SKM-1 treated with dmso at 0.1 percent for 144 hours (cell line): ENCODE results near the gene ZNF283.

Experiments
- DNase-seq: peaks from one replicate; lab custom pipeline; 2025; ENCODE audit not compliant: unreplicated experiment; lab: John Stamatoyannopoulos, UW

ZNF283 gene

DNA sequence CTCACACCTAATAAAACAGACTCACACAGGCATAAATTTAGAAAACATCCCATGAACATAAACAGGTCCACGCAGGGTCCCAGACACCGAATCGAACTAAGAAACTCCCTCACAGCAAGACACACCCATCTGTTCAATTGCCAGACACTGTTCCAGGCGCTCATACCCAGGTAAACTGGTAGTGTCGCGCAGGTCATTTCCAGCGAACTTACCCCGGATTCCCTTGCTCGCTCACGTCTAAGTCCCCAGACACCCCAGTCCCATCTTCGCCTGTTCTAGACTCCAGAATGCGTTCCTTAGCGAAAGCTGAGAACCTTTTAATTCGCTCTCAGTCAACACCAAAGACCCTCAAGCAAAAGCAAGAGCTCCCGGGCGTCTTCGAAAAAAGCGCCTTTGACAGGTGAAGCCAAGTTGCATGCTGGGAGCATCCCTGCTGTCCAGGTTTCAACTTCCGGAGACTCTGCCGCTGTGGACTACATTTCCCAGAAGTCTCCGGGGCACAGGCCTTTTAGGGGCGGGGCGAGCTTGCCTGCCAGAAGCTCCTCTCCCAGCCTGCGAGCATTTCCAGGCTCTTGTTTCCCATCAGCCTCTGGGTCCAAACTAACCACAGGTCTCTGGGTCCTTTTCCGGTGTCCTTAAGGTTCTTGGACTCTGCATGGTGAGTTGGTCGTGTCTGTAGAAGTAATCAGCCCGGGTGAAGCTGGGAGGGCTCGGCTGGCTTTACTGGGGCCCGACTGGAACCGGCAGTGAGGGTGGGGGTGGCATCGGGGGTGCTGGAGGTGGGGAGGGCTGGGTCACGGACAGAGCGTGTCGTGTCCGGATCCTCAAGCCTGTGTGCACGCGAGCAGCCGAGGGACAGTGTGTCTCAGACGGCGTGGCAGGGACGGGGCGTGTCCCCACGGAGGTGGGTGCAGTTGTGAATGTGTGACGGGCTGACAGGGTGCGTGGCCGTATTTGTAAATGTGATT, at the start of gene ZNF283:
TSS of gene ZNF283 (plus strand) at position 535 of the 968 bp plus-strand sequence. CDS start 6,184 bp downstream, outside the sequence.
- DNase-seq: peak; percentile 25

DNA sequence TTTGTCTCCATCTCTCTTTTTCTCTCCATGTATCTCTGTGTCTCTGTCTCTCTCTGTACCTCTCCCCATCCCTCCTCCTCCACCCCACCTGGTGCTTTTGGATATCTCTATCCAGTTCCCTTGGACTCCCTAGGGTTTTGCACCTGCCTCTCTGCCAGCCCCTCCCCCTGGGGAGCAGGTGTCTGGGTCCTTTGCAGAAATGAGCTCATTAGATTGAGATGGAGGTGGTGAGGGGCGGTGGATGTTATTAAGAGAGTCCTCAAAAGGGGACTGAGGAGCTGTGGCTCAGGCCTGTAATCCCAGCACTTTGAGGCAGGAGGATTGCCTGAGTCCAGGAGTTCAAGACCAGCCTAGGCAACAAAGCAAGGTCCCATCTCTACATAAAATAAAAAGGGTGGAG, 48.5 kb upstream of the ZNF283 start:
- no peak for DNase-seq

DNA sequence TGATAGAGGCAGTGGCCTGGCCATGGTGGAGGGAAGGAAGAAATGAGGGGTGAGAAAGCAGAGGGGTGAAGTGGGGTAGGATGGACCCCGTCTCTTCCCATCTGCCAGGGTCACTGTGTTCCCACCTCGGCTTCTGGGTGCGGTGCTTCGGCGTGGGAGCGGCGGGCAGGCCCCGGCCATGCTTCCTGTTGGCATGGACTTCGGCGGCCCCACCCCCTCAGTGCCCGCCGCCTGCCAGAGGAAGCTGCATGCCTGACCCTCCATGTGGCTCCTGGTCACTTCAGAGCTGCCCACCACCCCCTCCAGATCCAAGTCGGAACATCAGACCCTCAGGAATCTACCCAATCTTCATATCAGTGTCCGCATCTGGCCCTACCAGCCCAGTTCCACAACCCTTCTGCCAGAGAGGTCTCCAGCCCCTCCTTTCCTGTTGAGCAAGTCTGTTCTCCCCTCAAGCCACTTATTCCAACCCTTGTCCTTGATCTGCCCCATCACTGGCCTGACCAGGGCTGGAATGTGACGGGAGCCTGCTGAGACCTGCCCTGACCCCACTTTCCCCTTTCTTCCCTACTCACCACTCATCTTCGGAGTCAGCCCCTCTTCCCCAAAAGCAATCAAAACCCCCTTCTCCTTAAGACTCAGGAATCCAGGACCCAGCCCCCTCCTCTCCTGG, 47.8 kb upstream of the ZNF283 start:
- no peak for DNase-seq

DNA sequence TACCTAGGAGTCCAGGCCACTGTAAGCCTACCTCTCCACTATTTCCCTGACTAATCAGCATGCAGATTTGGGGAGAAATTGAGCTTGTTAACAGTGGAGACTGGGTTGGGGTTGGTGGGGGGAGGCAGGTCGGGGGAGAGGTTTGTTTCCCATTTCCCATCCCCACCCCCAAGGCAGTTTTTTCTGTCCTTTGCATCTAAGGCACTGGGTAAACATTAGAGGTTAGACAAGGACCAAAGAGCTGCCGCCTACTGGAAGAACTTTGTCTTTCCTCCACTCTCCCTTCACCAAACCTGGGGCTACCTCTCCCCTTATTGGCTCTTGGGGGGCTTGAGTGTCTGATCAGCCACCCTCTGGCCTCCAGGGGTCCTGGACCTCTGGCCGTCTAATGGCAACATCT, 47.3 kb upstream of the ZNF283 start:
- DNase-seq: no peak

DNA sequence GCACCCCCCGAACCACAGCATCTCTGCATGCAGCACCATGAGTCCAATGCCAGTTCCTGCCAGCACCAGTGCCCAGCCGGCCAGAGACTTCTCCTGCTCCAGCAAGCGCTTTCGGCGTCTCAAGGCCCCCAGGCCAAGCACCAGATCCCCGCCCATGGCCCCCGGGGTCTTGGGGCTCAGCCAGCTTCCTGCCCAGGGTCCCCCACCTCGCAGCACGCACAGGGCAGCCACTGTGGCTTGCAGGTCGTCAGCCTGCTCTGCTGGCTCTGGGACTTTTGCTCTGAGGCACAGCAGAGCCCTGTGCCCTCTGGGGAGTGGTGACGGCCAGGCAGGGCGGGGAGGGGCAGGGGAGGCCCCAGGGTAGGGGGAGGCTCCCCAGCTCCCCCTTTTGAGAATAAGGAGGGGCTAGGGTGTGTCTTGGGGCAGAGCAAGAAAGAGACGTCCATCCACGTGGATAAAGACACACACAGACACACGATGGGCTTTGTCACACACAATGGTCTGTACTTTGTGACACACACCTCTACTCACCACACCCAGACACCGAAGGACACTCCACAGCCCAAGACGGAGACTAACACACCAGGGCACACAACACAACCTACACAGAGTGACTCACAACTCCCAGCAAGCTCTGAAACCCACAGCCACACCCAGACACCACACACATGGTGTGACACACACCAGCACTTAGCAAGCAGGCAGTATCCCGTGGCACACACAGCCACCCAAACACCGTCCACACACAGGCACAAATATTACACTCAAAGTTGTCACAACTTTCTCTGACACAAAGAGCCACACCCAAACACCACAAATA, 46.2 kb upstream of the ZNF283 start, which contains the start of gene KCNN4:
TSS of gene KCNN4 (minus strand) at position 268 of the 820 bp plus-strand sequence. CDS start at position 156, 112 bp downstream.
- no peak for DNase-seq

DNA sequence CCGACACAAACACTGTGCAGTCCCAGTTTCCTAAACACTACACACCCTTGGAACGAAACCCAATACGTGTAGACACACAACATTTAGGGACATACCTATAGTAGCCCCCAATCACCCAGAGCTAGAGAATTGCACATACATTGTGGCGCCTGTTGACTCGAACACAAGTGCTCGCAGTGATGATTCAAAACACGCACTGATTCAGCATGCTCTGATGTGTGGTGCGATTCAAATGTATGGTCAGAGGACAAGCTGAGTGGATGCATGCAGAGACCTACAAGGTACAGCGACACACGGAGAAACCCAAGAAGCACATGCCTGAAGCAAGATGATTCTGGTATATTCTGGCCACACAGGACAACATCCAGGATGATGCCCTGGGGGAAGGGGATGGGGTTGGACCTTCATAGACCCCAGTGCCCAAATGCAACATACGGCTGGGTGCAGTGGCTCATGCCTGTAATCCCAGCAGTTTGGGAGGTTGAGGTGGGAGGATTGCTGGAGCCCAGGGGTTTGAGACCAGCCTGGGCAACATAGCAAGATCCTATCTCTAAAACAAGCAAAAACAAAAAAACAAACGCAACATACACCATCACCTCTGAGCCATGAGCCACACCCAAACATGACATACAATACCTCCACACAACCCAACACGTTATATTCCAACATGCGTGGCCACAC, 45.4 kb upstream of the ZNF283 start:
- no peak for DNase-seq

DNA sequence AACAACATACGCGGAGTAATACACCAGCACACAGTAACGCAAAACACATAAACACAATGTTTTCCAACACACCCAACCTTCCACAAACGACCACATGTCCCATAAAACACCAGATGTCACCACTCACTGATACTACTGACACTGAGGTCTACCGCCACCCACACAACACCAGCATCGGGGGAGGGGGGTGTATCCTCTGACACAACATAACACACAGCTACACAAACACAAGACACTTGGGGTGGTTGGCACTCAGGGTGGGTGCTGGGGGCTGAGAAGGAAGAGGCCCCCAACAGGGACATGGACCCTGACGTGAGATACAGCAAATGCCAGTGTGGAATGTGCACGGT, 44.8 kb upstream of the ZNF283 start:
- no peak for DNase-seq

DNA sequence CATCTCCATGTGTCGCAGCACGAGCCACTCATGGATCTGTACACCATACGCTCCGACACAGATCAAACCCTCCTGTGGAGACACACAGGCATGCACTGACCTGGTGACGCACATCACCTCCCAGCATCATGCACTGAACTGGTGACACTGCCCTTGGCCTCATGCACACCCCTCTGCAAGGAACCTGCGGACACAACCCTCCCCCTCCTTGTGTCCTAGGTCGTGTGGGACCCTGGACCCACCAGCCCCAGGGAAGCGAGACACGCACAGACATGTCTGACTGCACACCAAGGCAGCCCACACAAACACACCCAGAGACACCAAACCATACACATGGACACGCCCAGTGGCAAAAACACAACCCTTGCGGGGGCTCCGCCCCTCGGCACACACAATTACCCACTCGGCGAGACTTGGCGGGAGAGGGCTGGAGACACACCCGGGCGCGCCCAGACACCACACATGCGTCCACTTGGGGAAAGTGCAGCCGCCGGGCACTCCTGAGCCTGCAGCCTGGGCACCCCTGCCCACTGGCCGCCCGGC, 44.4 kb upstream of the ZNF283 start:
- no peak for DNase-seq

DNA sequence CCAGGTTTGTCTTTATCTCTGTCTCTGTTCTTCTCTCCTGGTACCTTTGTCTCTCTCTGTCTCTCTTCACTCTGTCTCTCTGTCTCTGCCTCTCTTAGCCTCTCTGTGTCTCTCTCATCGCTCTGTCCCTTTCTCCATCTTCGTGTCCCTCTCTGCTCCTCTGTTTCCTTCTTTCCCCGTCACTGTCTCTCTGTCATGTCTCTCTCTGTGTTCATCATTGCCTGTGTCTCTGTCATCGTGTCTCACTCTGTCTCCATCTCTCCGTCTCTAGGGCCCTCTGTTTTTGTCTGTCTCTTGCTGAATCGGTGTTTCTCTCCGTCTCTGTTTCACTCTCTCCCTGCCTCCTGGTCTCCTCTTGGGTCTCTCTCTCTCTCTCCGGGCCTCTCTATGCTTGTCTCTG, 43.5 kb upstream of the ZNF283 start:
- no peak for DNase-seq

DNA sequence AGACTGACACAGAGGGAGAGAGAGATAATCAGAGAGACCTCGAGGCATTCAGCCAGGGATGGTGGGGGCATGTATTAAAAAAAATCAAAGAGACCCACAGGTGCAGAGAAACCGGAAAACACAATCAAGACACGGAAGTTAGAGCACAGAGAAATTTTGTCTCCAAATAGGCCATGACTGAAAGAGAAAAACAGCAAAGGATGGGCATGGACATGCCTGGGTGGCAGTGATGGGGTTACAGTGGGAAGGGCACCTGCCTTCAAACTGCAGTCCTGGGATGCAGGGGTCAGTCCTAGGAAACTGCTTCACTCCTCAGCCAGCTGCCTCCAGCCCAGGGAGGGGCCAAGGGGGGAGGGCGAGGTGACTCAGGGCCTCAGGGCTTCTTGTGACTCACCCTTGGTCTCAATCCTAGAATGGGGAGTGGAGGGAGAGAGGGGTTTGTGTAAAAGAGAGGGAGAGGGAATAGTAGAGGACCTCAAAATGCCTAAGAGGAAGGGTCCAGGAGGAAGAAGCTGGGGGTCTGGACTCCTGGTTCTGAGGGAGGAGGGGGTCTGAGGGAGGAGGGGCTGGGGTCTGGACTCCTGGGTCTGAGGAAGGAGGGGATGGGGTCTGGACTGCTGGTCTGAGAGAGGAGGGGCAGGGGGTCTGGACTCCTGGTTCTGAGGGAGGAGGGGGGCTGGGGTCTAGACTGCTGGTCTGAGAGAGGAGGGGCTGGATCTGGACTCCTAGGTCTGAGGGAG, 42.7 kb upstream of the ZNF283 start:
- no peak for DNase-seq

DNA sequence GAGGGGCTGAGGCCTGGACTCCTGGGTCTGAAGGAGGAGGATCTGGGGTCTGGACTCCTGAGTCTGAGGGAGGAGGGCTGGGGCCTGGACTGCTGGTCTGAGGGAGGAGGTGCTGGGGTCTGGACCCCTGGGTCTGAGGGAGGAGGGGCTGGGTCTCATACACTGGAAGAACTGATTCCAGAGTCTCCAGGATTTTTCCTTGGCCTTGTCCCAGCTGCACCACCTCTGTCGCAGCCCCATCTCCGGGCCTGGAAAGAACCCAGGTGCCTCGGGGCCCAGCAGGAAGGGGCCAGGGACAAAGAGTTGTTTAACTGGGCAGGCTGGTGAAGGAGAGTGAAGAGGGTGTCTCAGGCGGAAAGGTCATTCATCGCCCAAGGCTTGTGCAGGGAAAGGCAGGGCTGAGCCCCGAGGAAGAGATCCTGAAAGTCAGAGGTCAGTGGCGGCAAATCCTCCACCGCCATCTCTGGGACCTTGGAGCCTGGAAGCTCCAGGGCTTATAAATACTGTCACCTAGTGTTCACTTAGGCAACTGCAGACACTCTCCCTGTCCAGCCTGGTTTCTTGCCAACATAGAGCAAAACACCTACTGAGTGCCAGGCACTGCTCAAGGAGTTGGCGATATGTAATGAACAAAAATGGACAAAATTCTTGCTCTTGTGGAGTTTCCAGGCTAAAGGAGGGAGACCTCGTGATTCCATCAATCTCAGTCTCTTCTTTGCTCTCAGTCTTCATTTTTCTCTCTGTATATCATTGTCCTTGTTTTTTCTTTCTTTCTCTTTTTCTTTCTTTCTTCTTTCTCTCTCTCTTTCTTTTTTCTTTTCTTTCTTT, 41.9 kb upstream of the ZNF283 start:
- DNase-seq: peak; percentile 60

DNA sequence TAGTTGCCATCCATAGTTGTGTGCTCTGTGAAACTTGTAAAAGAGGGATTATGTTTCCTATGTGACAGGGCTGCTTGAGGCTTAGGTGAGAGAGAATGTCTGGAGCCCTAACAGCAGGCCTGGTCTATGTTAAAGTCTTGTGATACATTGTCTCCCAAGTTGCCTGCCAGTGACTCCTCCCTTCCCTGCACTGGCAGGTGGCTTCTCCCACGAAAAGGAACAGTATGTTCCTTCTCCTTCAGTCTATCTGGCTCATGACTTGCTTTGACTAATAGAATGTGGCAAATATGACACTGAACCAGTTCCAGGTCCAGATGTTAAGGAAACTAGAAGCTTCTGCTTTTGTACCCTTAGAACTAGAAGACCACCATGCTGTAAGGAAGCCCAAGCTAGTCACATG, 40.5 kb upstream of the ZNF283 start:
- DNase-seq: no peak

DNA sequence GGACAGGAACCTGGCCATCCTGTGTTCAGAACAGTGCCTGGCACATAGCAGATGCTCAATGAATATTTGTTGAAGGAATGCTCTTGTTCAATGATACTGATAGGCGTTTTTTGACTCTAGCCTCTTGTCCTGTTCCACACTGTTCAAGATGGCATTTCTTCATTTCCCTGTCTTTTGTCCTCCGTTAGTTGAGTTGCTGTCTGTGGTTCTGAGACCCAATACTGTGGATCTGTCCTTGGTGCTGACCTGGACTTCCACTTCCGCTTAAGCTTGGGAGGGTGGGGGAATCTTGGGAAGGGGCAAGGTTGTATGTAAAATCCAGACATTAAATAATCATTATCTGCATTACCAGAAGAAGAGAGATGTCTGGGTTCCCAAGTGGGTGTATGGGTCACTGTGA, 38.1 kb upstream of the ZNF283 start:
- DNase-seq: no peak

DNA sequence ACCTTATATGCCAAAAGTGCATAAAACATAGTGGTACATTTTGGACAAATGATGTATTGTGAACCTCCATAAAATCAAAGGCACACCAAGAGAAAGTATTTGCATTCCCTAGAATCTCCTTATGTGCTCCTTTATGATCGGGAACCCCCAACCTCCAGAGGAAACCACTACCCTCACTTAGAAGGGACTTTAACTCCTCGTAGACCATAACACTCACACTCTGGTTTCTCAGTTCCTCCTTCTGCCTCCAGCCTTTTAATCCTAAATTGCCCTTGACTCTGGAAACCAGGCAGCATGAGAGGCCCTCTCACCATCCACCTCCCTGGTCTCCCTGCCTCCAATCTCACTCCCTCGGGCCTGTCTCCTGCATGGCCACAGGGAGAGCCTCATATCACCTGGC, 36.5 kb upstream of the ZNF283 start:
- no peak for DNase-seq

DNA sequence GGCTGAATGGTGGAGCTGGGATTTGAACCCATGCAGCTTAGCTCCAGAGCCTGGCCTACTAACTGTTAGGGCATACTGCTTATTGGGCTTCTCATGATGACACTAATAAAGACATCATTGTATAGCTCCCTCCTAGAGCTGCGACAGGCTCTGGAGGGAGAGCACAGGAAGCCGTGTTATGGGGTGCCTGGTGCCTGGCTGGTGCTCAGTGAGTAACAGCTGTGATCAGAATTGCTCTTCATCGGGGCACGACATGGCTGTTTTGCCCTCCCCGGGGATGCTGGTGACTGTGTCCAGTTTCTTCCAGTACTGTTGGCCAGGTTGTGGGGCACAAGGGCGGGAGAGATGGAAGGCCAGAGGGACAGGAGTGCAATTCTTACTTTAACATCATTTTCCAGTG, 30.0 kb upstream of the ZNF283 start:
- DNase-seq: no peak

DNA sequence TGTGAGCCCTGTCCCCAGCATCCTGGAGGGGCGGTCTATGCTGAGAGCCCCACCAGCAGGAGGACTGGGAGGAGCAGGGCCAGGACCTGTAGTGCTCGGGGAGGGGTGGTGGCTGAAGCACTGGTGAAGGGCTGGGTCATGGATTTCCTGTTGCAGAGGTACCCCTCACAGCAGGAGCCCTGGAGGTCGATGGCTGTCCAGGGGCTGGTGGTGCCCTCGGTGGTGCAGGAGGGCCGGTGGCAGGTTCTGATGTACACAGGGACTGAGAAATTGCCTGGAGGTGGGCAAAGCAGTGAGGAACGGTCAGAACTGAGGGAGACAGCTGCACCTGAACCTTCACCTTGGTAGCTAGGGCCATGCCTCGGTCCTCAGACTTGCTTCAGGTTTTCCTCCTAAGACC, 29.6 kb upstream of the ZNF283 start:
- no peak for DNase-seq

DNA sequence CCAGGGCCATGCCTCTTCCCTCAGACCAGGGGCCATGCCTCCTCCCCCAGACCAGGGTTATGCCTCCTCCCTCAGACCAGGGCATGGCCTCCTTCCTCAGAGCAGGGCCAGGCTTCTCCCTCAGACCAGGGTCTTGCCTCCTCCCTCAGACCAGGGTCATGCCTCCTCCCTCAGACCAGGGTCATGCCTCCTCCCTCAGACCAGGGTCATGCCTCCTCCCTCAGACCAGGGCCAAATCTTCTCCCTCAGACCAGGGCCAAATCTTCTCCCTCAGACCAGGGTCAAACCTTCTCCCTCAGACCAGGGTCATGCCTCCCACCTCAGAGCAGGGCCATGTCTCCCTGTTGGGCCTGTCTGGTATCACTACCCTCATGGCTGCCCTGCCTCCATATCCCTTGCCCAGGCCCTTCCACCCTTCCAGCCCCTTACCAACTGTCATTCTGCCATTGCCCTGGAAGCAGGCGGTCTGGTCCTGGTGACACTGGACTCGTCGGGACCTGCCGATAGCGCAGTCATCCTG, 29.0 kb upstream of the ZNF283 start:
- no peak for DNase-seq

DNA sequence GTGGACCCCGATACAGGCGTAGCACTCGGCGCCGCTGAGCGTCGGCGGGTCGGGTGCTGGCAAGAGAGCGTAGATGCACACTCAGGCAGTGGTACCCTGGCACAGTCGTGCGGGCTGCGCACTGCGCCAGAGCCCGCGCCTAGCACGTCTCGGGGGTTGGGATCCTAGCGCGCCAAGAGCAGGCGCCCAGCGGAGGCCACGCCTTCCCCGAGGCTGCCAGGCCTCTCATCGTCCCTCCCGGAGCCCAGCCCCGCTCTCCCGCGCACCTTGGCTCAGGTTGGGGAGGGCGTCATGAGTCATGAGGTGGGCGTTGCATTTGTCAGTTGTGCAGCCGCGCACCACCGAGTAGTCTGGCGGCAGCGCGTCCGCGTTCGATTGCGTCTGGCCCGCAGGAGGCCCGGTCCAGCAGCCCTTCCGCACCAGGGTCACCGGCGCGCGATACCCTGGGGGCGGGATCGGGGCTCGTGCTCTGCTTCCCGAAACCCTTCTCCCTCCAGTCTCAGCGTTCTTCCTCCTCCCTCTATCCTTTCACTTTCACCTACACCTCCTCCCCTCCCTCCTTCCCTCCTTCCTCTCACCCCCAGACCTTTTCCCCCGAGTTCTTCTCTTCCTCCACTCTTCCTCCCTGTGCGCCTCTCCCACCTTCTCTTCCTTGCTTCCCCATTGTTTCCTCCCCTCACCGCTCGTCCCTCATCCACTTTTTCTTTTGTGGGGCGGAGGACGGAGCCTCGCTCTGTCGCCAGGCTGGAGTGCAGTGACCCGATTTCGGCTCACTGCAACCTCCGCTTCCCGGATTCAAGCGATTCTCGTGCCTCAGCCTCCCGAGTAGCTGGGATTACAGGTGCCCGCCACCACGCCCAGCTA, 28.3 kb upstream of the ZNF283 start:
- DNase-seq: no peak
